ENCODE measurements around the gene PKMYT1.
A peak's percentile ranks its signal among the peaks of the same experiment; 100 is the strongest.

PKMYT1 gene

DNA sequence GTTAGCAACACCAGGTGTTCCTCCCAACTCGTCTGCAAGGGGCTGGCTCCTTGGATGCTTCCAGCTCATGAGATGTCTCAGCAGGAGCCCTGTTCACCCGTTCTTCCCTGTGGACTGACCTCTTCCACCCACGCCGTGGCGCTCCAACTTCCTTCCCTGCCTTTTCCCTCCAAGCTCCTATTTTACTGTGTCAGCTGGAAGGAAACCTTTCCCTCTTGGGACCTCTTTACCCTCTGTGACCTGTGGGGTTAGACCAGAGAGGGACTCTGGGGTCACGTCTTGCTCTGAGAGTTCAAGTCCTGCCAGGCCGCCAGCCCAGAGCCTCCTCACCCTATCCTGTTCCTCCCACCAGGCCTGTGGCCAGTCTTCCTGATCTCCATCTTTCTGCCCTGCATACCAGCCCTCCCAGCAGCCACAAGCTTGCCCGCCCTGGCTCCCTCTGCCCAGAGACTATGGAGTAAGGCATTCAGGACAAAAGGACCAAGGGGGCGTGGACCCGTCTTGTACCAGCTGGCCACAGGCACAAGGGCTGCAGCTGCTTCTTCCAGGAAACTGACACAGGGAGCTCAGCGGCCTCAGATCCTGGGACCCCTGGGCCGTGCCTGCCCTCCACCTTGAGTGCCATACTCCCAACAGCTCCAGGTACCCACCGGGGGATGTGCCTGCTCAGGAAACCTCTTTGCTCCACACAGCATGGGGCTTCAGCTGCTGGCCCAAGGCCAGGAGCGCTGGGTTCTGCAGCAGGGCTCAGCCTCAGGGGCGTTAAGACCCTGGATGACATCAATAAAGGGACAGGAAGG, 8.1 kb downstream of the PKMYT1 start:
- DNase-seq, result no peak

DNA sequence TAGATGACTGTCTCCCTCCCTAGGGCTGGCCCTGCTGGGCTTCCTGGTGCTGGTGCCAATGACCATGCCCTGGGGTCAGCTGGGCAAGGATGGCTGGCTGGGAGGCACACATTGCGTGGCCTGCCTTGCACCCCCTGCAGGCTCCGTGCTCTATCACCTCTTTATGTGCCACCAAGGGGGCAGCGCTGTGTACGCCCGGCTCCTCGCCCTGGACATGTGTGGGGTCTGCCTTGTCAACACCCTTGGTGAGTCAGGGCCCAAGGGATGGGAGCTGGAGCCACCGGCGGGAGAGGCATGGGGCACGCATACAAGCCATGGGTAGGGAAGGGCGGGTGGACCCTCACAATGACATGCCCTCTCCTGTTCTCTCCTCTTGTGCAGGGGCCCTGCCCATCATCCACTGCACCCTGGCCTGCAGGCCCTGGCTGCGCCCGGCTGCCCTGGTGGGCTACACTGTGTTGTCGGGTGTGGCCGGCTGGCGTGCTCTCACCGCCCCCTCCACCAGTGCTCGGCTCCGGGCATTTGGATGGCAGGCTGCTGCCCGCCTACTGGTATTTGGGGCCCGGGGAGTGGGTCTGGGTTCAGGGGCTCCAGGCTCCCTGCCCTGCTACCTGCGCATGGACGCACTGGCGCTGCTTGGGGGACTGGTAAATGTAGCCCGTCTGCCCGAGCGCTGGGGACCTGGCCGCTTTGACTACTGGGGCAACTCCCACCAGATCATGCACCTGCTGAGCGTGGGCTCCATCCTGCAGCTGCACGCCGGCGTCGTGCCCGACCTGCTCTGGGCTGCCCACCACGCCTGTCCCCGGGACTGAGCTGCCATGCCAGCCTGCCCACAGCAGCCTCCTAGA, 8.9 kb downstream of the PKMYT1 start:
- no peak for DNase-seq

DNA sequence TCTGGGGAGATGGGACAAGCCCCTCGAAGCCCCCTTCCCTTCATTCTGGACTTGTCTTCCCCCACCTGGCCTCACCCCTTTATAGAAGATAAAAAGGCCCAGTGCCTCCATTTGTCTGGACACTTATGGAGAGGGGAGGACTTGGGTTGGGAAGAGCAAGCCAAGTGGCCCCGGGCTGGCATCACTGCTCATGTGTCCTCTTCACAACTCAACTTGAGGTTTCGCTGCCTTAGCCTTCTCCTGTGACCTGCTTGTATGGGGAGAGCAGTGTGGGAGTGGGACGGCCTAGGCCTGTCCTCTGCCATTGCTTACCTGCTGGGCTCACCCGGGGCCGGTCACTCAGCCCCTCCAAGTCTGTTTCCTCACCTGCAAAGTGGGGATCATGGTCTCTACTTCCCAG, 9.7 kb downstream of the PKMYT1 start:
- no peak for DNase-seq

DNA sequence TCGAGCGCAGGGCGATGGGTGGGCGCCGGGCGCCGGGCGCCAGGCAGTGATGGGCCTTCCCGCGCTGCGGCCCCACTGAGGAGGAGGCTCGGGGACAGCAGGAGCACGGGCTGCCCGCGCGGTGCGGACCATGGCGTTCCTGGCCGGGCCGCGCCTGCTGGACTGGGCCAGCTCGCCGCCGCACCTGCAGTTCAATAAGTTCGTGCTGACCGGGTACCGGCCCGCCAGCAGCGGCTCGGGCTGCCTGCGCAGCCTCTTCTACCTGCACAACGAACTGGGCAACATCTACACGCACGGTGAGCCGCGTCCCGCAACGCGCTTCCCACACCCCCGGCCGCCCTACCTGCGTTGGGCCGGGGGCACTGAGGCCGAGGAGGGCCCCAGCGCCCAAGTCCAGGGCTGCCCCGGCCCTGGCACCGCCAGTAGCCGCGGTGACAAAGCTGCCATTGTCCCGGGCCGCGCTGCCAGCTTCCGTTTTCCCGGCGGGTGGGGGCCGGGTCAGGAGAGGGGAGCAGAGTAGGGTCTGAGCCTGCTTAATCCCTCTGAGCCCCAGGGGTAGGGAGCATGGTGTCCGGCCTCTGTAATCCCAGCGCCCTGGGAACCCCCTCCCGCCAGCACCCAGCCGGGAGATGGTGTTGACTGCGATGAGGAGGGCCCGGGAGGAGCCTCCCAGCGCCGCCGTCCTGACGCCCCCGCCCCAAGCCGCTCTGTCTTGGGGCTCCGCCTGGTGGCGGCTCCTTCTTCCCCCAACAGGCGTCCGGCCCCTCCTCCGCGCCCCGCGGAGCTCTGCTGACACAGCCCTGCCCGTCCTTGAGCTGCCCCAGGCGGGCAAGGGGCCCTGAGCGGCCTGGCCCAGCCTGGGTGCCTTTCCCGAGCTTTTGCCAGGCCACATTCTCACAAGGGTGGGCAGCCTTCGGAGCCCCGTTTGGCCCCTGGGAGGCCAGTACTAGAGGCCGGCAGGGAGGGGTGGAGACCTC, 10.4 kb downstream of the PKMYT1 start:
- no peak for DNase-seq

DNA sequence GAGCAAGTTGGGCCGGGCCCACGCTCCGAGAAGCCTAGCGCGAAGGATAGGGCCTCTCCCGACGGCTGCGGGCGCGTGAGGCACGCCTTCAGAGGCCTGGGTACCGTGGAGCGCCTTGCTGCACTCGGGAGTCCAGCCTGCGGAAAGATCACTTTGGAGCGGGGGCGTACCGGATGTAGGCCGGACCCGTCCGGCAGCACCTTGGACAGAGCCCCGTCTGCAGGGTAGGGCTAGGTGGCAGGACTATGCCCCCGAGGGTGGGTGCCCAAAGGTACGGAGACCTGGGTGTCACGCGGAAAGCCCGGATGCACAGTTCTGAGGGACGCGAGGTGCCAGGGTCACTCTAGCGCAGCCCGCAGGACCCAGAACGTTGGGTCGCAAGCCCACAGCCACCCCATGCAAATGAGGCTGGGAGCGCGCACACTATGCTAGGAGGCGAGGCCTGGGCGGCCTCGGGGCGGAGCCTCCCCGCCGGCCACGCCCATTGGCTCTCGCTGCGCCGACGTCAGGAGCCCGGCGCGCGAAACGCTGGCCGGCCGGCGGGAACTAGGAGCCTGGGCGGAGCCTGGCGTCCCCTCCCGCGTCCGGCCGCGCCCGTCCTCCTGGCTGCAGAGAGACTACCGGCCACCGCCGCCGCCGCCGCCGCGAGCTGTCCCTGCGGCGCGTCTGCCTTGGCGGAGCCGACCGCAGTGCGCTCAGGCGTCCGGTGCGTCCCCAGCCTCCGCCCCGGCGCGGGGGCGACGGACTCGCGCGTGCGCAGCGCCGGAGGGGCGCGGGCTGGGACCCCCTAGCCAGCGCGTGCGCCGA, 11.3 kb downstream of the PKMYT1 start, which contains the start of gene PAQR4:
Gene PAQR4, plus strand, starts transcription at position 611 of the 807 bp plus-strand sequence. CDS start 327 bp downstream, outside the sequence.
- peak; percentile 91 for DNase-seq

DNA sequence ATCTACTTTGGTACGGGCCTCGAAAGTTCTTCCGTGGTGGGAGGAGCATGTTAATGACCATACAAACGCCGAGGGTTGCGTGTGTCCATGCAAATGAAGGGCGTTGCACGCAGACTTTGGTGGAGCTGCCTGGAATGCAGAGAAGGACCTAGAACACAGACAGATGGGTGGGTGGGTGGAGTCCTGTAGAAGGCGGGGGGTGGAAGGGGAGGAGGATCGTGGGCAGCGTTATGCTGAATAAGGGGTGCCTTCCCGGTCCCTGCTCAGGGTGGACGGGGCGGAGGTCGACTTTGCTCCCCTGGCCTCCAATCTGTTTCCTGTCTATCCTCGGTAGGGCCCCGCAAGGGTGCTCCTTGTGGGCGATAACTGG, 11.9 kb downstream of the PKMYT1 start:
- DNase-seq, result no peak

DNA sequence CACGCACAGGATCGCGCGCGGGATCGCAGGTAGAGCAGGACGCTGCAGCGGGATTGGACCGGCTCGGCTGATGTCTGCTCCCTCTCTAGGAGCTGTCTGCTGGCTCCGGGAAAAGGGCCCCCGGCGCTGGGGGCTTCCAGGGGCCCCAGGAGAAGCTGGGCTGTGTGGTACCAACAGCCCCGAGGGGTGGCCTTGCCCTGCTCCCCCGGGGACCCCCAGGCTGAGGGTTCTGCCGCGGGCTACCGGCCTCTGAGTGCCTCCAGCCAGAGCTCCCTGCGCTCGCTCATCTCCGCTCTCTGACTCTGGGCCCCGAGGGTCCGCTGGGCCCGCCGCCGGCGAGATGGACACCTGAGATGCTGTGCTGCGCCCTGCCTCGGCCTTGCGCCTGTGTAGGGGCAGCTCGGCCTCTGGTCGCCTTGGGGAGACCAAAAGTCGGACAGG, 12.5 kb downstream of the PKMYT1 start:
- peak; percentile 18 for DNase-seq

DNA sequence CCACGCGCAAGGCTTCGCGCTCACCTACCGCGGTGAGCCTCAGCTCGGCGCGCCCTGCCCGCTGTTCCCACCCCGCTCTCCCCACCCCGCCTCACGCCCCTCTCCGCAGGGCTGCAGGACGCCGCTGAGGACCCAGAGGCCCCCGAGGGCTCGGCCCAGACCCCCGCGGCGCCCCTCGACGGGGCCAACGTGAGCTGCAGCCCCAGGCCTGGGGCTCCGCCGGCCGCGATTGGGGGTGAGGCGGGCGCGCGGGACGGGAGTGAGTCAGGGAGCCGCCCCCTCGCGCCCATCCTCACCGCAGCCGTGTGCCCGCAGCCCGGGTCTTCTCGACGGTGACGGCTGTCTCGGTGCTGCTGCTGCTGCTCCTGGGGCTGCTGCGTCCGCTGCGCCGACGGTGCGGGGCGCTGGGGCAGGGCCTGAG, 13.0 kb downstream of the PKMYT1 start:
- peak; percentile 16 for DNase-seq

DNA sequence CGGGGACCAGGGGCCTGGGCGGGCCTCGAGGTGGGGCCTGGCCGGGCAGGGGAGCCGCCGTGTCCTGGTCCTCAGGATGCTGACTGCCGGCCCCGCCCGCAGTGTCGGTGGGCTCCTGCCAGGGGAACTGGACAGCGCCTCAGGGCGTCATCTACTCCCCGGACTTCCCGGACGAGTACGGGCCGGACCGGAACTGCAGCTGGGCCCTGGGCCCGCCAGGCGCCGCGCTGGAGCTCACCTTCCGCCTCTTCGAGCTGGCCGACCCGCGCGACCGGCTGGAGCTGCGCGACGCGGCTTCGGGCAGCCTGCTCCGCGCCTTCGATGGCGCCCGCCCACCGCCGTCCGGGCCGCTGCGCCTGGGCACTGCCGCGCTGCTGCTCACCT, 13.4 kb downstream of the PKMYT1 start:
- peak; percentile 40 for DNase-seq

DNA sequence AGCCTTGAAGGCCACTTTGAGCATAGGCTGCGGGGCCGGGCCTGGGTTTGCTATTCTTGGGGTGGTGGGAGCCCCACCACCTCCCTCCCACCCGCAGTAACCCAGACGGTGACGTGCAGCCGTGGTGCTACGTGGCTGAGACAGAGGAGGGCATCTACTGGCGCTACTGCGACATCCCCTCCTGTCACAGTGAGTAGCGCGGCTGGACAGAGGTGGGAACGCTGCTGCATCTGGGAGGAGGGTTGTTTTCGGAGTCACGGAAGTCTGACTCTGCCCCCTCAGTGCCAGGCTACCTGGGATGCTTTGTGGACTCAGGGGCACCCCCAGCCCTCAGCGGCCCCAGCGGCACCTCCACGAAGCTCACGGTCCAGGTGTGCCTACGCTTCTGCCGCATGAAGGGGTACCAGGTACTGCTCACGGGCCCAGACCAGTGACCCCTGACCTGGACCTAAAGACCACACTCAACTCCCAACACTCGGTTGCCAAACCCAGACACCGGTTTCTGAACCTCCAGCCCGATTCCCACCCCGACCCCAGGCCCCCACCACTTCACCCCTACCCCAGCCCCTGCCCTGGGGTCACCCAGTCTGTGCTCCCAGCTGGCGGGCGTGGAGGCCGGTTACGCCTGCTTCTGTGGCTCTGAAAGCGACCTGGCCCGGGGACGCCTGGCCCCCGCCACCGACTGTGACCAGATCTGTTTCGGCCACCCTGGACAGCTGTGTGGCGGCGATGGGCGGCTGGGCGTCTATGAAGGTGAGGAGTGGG, 14.0 kb downstream of the PKMYT1 start:
- DNase-seq, result peak; percentile 15

DNA sequence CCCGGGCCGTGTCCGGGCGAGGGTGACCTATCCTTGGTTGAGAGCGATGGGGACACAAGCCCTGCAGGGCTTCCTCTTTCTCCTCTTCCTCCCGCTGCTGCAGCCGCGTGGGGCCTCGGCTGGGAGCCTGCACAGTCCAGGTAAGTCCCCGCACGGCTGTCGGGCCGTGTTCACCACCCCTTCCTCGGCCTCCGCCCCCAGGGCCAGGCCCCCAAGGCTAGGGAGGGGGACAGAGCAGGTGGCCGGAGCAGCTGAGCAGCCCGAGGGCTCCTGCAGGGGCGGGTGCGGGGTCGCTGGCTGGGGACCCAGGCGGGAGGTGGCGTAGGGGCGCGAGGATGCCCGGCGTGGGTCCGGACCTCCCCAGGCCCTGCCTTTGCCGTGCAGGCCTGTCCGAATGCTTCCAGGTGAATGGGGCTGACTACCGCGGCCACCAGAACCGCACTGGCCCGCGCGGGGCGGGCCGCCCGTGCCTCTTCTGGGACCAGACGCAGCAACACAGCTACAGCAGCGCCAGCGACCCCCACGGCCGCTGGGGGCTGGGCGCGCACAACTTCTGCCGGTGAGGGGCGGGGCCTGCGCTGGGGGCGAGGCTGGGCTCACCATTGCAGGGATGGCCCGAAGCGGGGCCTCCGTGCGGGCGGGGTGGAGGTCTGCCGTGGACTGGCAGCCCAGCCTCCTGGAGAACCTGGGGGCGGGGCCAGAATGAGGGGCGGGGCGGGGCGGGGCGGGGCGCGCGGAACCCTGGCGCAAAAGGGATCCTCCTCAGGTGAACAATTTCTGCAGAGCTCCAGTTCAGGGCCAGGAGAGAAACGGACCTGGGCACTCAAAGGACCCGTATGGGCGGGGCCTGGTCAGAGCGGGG, 15.5 kb downstream of the PKMYT1 start:
- DNase-seq, result peak; percentile 22

DNA sequence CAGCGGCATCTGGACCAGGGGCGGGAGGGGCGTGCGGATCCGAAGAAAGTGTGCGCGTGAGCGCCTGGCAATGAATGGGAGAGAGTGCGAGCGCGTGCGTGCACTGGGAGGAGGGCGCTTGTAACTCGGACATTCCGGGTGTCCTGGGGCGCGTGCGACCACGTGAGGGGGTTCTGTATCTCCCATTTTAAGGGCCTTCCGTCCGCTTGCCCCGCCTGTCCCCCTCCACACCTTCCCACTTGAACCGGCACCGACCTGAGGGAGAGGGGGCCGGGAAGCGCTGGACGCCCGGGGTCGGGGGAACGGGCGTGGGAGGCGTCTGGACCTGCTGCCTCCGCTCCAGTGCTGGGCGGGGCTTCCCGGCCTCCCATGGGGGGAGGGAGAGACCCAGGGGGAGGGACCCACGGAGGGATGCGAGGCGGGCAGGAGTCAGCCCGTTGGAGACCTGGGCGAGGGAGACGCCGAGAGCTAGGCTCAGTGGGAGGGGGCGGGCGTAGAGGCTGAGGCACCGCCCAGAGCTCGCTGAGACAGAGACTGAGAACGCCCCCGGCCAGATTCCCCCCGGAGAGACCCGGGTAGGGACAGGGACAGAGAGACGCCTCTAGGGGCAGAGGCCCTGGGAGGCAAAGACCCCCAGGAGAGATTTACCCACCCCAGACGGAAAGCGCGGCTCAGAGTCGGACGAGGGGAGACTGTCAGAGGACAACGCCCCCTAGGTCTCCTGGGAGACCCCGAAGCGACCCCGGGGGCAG, 16.3 kb downstream of the PKMYT1 start, which contains the start of gene KREMEN2:
Gene KREMEN2, plus strand, starts transcription at position 553 of the 752 bp plus-strand sequence. CDS start 246 bp downstream, outside the sequence.
- DNase-seq, result no peak

DNA sequence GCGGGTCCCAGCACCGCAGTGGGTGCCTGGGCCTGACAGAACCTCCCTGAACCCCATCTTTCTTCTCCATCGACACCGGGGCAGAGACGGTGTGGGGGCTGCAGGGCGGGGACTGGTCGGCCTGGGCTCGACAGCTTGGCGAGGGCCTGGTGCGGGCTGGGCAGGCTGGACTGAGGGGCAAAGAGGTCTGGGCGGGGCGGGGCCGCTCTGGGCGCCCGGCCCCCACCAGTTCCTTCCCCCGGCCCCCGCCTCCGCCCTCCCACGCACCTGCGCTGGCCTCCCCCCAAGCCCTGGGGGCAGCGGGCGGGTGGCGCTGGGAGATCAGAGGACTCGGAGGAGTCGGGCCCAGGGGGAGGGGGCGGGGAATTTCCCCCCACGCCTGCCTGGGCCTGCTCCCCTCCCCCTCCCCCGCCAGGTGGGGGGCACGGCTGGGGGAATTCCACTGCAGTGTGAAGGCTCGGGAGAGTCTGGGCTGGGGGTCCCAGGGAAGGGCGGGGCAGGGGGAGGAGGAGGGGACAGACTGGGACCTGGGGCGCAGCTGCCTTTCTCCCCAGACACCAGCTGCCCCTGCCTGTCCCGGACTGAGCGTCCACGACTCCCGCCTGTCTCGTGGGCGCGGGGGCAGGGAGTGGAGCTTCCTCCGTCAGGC, 17.0 kb downstream of the PKMYT1 start:
- DNase-seq, result no peak

DNA sequence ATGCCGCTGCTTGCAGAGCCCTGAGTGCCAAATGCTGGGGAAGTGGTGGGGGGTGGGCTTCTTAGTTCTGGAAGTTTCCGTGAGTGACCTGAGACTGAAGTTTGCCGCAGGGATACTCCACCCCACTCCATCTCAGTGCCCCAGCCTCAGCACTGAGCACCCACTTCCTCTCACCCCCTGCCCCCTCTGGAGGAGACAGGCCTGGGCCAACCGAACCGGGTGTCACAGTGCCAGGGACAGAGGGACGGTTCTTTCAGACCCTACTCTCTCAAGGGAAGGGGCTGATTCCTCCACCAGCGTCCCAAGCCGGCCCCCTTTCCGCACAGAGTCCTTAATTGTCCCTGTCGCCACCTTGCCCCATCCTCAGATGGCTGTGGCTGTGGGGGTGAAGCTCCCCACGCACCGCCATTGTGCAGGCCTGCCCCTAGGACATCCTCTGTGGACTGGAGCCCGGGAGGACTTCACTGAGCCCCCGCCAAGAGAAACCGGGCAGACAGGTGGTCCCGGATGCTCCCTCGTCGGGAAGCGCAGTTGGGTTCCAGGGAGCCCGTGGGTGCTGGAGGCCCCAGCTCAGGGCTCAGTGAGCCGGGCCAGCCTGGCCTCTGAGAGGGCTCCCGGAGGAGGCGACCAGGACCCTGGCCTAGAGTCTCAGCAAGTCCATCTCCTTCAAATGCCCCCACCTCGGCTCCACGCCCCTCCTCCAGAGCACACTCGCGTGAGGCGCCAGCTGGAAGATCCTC, 17.7 kb downstream of the PKMYT1 start:
- no peak for DNase-seq

DNA sequence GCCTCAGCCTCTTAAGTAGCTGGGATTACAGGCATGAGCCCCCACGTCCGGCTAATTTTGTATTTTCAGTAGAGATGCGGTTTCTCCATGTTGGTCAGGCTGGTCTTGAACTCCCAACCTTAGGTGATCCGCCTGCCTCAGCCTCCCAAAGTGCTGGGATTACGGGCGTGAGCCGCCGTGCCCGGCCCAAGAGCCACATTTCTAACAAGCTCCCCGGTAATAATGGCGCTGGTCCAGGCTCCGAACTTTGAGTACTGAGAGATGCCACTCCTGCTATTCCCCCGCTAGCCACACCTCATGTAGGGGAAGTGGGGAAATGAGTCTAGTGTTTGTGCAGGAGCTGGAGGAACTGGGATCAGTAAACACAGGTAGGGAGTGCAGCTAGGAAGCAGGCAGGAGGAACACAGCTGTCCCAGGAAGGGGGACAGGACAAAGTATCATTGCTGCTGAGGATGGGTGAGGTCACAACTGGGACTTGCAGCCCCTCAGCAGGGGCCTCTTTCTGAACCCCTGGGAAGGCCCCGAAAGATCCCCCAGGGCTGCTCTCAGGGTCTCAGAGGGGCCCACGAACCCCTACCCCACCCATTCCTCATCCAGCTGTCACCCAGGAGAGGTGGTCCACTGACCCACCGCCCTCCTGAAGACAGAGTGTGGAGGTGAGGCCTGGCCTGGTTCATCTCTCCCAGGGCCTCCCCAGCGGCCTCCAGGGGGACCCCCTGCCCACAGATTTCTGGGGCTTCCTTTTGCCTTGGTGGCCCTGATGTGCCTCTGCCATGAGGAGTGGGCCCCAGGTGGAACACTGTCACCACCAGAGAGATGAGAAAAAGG, 19.8 kb downstream of the PKMYT1 start:
- no peak for DNase-seq

DNA sequence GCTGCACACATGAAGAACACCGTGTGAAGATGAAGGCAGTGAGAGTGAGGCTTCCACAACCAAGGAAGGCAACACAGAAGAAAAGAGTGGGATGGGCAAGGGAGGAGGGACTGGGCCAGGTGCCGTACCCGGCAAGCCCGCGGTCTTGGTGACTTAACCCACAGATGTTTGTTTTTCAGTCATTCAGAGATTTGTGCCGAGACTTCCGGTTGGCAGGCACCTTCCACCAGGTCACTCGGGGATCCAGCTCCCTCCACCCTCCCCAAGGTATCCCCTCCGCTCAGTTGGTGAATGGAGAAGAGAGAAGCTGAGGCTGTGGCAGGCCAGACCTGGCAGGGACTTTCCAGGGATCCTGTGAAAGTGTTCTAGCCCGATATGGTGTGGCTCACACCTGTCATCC, 21.0 kb downstream of the PKMYT1 start:
- no peak for DNase-seq

DNA sequence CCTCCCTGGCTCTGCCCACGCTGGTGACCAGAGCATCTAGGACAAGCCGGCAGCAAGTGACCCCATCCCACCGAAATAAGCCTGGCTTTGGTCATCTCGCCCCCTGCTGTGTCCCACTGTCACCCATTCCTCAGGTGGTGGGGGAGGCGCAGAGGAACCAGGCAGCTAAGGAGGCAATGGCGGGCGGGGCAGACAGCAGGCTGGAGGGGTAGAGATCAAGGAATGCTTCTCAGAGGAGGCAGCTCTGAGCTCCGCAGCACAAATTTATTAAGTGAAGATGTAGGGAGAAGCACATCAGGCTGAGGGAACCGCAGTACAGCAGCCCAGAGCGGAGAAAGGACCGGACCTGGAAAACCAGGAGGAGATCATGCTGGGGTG, 23.7 kb downstream of the PKMYT1 start:
- DNase-seq, result no peak

All from right hindlimb (tissue), 1 donor.